IPS-18a (cell line): ENCODE data around the gene MACC1.
A peak's percentile ranks its signal among the peaks of the same experiment; 100 is the strongest.

Experiments used
- H3K27ac ChIP-seq: one replicate; pipeline ENCODE4 v1.5.1; 2013; ENCODE audit warnings: low read length
- H3K27me3 ChIP-seq: one replicate; pipeline ENCODE4 v1.6.1; 2013; ENCODE audit warnings: mild to moderate bottlenecking, low read length; ENCODE audit not compliant: control insufficient read depth, insufficient read depth
- H3K36me3 ChIP-seq: one replicate; pipeline ENCODE4 v1.6.1; 2013; ENCODE audit warnings: low read depth, low read length; ENCODE audit not compliant: control insufficient read depth
- H3K4me1 ChIP-seq: one replicate; pipeline ENCODE4 v1.6.1; 2013; ENCODE audit warnings: low read depth, low read length; ENCODE audit not compliant: control insufficient read depth
- H3K4me3 ChIP-seq: one replicate; pipeline ENCODE4 v1.5.1; 2013; ENCODE audit warnings: low read length
- H3K9ac ChIP-seq: one replicate; pipeline ENCODE4 v1.6.1; 2013; ENCODE audit warnings: mild to moderate bottlenecking, low read length, moderate library complexity
- H3K9me3 ChIP-seq: one replicate; pipeline ENCODE4 v1.6.1; 2013; ENCODE audit warnings: low read depth, low read length; ENCODE audit not compliant: control insufficient read depth

Gene MACC1, protein sequence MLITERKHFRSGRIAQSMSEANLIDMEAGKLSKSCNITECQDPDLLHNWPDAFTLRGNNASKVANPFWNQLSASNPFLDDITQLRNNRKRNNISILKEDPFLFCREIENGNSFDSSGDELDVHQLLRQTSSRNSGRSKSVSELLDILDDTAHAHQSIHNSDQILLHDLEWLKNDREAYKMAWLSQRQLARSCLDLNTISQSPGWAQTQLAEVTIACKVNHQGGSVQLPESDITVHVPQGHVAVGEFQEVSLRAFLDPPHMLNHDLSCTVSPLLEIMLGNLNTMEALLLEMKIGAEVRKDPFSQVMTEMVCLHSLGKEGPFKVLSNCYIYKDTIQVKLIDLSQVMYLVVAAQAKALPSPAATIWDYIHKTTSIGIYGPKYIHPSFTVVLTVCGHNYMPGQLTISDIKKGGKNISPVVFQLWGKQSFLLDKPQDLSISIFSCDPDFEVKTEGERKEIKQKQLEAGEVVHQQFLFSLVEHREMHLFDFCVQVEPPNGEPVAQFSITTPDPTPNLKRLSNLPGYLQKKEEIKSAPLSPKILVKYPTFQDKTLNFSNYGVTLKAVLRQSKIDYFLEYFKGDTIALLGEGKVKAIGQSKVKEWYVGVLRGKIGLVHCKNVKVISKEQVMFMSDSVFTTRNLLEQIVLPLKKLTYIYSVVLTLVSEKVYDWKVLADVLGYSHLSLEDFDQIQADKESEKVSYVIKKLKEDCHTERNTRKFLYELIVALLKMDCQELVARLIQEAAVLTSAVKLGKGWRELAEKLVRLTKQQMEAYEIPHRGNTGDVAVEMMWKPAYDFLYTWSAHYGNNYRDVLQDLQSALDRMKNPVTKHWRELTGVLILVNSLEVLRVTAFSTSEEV

GRCh38 chr7:20217193-20217948 lies at the start of gene MACC1:
Gene MACC1, minus strand, starts transcription at chr7:20217384. Its CDS starts 55,522 bp downstream, at chr7:20161862.
- Histone ChIP-seq H3K9me3 (no peaks in the 10 kb centered on the region), H3K9ac (peak within 1 kb of the TSS; percentile 49), H3K4me1 (peaks cover 34% of the 10 kb centered on the region), H3K27me3 (no peaks in the 10 kb centered on the region), H3K27ac (peak within 1 kb of the TSS; percentile 3), H3K36me3 (no peaks in the 10 kb centered on the region), H3K4me3 (peak within 1 kb of the TSS; percentile 48)

DNA sequence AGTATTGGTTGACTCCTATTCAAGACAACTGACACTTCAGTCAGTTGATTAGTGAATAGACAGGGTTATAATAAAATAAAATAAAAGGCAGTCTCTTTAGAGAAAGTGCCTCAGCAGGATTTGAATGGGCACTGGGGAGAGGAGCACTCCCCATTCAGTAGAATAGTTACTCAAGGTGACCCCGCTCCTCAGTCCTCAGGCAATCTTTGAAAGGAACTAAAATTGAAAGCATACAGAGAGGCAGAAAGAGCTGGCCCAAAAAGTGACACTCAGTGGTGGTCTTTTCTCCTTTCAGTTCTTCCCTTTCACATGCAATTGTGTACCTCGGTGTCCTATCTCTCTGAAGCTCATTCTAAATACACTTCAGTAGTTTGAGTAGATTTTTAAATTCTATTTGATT lies 47.4 kb upstream of the MACC1 start:
- no peaks in the 10 kb centered on the region for H3K9me3 ChIP-seq
- H3K9ac ChIP-seq, result no peak overlapping the region
- H3K4me1 ChIP-seq, result peaks cover 25% of the 10 kb centered on the region
- H3K36me3 ChIP-seq, result no peaks in the 10 kb centered on the region
- no peak overlapping the region for H3K4me3 ChIP-seq
- no peak overlapping the region for H3K27ac ChIP-seq
- no peaks in the 10 kb centered on the region for H3K27me3 ChIP-seq

DNA sequence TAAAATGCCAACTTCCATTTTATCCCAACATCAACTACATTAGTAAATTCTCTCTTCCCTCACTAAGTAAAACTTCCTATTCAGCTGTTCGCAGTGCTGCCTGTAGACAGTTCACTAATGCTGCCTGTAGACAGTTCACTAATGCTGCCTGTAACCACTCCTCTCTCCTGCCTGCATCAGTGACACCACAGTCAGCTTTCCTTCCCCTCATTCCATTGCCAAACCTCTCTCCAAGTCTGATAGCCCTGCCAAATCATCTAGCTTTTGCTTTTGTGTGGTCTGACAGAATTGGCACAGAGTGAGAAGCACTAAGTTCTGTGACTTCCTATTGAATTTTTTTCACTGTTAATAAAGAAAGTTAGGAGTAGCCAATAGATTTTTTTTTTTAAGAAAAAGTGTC lies 43.0 kb upstream of the MACC1 start:
- Histone ChIP-seq H3K9ac (no peak overlapping the region), H3K4me3 (no peak overlapping the region), H3K36me3 (no peaks in the 10 kb centered on the region), H3K27me3 (no peaks in the 10 kb centered on the region), H3K9me3 (no peaks in the 10 kb centered on the region), H3K27ac (no peak overlapping the region), H3K4me1 (peaks cover 11% of the 10 kb centered on the region)

DNA sequence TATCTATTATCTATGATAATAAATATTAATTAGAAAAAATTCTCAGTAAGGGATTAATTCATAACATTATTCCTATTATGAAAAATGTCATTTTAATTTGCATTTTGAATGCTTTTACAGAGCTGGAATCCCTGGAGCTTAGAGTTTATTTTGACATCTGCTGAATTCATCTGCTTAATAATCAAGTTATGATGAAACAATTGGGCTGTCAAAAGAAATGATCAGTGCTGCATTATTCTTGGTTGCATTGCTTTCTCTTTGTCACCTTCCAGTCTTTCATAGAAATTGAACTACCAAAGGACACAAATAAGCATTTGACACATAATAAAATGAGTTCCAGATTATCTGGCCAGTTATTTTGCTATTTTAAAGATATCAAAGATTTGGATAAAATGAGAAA lies 40.0 kb upstream of the MACC1 start:
- H3K4me1 ChIP-seq, result no peaks in the 10 kb centered on the region
- no peaks in the 10 kb centered on the region for H3K9me3 ChIP-seq
- no peaks in the 10 kb centered on the region for H3K27me3 ChIP-seq
- H3K4me3 ChIP-seq, result no peak overlapping the region
- no peaks in the 10 kb centered on the region for H3K36me3 ChIP-seq
- H3K27ac ChIP-seq, result no peak overlapping the region
- H3K9ac ChIP-seq, result no peak overlapping the region

DNA sequence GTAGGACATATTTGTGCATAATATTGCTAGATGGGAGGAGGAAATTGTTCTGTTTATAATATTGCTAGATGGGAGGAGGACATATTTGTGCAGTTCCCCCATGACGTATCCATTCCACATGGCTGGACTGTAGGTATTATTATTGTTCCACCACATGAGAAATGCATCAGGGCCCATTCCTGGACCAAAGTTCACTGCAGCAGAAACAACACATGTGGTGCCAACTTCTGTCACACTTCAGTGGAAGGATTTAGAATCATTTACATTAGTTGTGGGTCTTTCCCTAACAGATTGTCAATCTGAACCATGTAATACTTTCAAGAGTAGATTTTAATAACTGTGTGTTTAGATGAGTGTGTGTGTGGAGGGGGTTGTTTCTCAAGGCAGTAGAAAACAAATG lies 32.7 kb upstream of the MACC1 start:
- H3K36me3 ChIP-seq, result no peaks in the 10 kb centered on the region
- H3K9ac ChIP-seq, result no peak overlapping the region
- H3K9me3 ChIP-seq, result no peaks in the 10 kb centered on the region
- no peaks in the 10 kb centered on the region for H3K27me3 ChIP-seq
- no peak overlapping the region for H3K27ac ChIP-seq
- no peaks in the 10 kb centered on the region for H3K4me1 ChIP-seq
- H3K4me3 ChIP-seq, result no peak overlapping the region

GRCh38 chr7:20249376-20249775 lies 32.2 kb upstream of the MACC1 start:
- Histone ChIP-seq H3K4me1 (no peaks in the 10 kb centered on the region), H3K27ac (no peak overlapping the region), H3K4me3 (no peak overlapping the region), H3K36me3 (no peaks in the 10 kb centered on the region), H3K9me3 (no peaks in the 10 kb centered on the region), H3K9ac (no peak overlapping the region), H3K27me3 (no peaks in the 10 kb centered on the region)

DNA sequence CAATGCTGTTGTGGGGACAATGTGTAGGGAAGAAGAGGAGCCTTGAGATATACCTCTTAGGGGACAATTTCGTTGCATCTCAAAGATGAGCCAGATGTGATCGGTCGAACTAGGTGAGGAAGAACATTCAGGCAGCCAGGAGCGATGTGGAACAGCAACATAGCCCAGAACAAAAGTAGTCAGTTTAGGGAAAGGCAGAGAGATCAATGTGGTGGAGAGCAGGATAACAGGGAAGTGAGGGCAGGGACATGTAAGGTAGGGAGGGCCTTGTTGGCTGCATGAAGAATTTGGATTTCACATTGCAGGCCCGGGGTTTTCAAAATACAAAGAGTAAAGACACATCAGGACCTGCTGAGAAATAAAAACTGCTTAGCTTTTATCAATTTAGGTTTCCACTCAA lies 29.1 kb upstream of the MACC1 start:
- no peaks in the 10 kb centered on the region for H3K36me3 ChIP-seq
- no peak overlapping the region for H3K9ac ChIP-seq
- H3K4me3 ChIP-seq, result no peak overlapping the region
- H3K27me3 ChIP-seq, result no peaks in the 10 kb centered on the region
- no peaks in the 10 kb centered on the region for H3K4me1 ChIP-seq
- no peak overlapping the region for H3K27ac ChIP-seq
- H3K9me3 ChIP-seq, result no peaks in the 10 kb centered on the region

DNA sequence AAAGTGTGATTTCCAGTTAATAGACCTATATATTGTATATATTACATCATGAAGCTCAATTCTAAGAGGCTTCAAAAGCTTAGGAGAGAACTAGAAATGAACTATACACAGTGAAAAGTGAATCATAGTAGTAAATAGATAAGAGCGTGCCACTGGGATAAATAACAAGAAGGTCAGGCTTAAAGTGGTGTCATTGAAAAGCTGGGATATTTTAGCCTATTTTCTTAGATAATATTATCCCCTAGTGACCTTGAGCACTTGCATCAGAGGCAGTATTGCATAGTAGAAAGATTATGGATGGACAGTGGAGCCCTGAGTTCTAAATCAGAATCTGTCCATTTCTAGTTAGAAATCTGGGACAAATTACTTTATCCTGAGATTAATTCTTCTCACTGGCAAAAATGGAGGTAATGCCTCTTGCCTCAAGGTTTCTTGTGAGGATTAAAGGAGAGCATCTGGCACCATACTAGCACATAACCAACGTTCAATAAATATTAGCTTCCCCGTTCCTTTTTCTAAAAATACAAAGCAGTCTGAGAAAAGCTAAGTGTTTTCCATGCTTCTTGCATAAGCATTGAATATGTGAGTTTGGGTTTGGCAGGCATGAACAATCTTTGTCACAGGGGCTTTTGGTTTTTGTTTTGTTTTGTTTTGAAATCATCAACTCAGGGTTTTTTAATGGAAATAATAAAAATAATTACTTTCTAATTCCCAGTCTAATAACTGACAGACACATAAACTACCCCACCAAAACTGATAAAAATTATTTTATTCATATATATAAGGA lies 27.3 kb upstream of the MACC1 start:
- Histone ChIP-seq H3K27ac (no peak overlapping the region), H3K9ac (no peak overlapping the region)

GRCh38 chr7:20241911-20242261 lies 24.7 kb upstream of the MACC1 start:
- no peaks in the 10 kb centered on the region for H3K9me3 ChIP-seq
- no peak overlapping the region for H3K4me3 ChIP-seq
- H3K4me1 ChIP-seq, result no peaks in the 10 kb centered on the region
- H3K36me3 ChIP-seq, result no peaks in the 10 kb centered on the region
- no peak overlapping the region for H3K27ac ChIP-seq
- no peak overlapping the region for H3K9ac ChIP-seq
- no peaks in the 10 kb centered on the region for H3K27me3 ChIP-seq

More for the DNA sequence above, 27.3 kb upstream of the MACC1 start:
- Histone ChIP-seq H3K9me3 (no peaks in the 10 kb centered on the region), H3K4me3 (no peak overlapping the region), H3K36me3 (no peaks in the 10 kb centered on the region), H3K27me3 (no peaks in the 10 kb centered on the region), H3K4me1 (no peaks in the 10 kb centered on the region)

DNA sequence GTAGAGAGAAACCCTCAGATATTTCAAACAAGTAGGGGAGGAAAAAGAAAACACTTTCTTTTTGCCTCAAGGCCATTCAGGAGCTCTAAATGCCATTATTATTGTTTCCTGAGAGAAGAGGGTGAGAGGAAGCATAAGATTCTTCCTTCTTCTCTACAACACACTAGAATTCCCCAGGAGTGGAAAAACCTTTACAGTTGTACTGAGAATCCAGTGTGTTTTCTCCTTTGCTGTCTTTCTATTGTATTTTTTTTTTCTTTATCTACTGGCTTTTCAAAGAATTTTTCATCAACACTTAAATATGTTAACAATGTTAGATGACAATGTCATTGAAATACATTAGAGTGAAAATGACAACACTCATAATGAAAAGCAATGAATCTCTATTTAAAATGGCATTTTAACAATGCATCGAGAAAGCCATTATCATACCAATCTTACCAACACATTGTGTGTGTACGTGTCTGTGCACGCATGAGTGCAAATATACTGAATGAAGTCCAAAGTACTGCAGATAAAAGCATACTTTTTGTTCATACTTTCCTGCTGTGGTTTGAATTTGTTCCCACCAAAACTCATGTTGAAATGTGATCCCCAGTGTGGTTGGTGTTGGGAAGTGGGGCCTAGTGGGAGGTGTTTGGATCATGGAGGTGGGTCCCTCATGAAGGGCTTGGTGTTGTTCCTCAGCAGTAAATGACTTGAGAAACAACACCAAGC lies 24.2 kb upstream of the MACC1 start:
- H3K27me3 ChIP-seq, result no peaks in the 10 kb centered on the region
- no peaks in the 10 kb centered on the region for H3K36me3 ChIP-seq
- no peak overlapping the region for H3K27ac ChIP-seq
- H3K9ac ChIP-seq, result no peak overlapping the region
- no peaks in the 10 kb centered on the region for H3K9me3 ChIP-seq
- no peak overlapping the region for H3K4me3 ChIP-seq
- H3K4me1 ChIP-seq, result no peaks in the 10 kb centered on the region
